ENCODE data around the gene SLIT3. TPM values are rescaled to one million over a fixed set of nuclear protein-coding genes. Genes with fewer than 3 reads are reported as not detected.

SLIT3 gene
- total and polyA plus RNA-seq, 4 donors, result 18.1 to 22.5 (median 19.5) TPM

DNA sequence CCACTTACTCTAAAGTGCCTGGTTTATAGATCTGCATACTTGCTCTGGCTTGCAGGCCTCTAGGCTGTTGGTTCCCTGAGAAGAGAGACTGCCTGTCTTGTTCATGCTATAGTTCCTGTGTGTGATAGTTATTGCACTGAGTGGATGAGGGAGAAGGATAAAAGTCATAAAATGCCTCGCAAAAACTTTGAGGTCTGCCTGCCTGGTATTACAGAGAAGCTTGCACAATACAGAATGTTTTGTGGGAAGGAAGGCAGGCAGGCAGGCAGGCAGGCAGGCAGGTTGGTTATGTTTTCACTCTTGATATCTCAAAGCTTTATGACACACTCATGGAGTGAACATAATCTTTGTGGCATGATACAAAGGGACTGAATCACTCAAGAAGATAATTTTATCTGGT, 287.1 kb downstream of the SLIT3 start:
- no peaks in the 10 kb centered on the region for H3K9me3 ChIP-seq (ENCODE audit: control insufficient read depth, insufficient read depth, low read length)
- H3K27me3 ChIP-seq (ENCODE audit: control insufficient read depth, insufficient read depth, low read length), result peaks cover 13% of the 10 kb centered on the region
- H3K4me3 ChIP-seq (ENCODE audit: low read depth, low read length), result no peak overlapping the region
- 88% methylated on average over 1 of the region's 1 CpG for WGBS (ENCODE audit: insufficient coverage)
- no peaks in the 10 kb centered on the region for H3K36me3 ChIP-seq (ENCODE audit: control insufficient read depth, insufficient read depth, low read length)
- no peak overlapping the region for H3K27ac ChIP-seq (ENCODE audit: low read depth, low read length)
- peaks cover 3% of the 10 kb centered on the region for H3K4me1 ChIP-seq (ENCODE audit: control insufficient read depth, insufficient read depth, low read length)
- no peak for DNase-seq (ENCODE audit: low read depth in 4 of 6, low spot score in 6 of 6)

DNA sequence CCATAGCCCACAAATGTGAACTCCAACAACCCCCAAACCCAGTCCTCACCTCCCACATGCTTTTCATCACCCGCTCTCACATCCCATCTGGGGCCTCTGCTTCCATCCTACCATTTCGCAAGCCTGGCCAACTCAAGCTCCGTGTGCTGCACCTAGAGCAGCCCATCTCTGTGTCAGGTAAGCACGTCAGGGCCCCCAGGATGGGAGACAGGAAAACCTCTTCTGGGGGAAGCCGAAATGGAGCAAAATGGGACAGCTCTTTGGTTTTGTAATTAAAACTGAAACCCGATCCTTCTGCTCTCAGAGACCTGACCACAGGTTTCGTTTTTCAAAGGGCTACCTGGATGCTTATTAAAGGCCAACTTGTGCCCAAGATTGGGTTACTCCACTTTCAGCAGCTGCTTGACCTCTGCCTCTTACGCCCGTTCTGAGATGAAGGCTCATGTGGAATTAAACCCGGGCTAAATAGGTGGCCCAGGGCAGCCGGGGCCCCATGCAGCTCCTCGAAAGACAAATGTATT, 287.7 kb downstream of the SLIT3 start:
- Histone ChIP-seq H3K9me3 (ENCODE audit: control insufficient read depth, insufficient read depth, low read length) (no peaks in the 10 kb centered on the region), H3K27ac (ENCODE audit: low read depth, low read length) (no peak overlapping the region), H3K4me3 (ENCODE audit: low read depth, low read length) (no peak overlapping the region), H3K4me1 (ENCODE audit: control insufficient read depth, insufficient read depth, low read length) (no peaks in the 10 kb centered on the region), H3K36me3 (ENCODE audit: control insufficient read depth, insufficient read depth, low read length) (no peaks in the 10 kb centered on the region), H3K27me3 (ENCODE audit: control insufficient read depth, insufficient read depth, low read length) (peaks cover 13% of the 10 kb centered on the region)
- 83% methylated on average over 12 of the region's 12 CpGs for WGBS (ENCODE audit: insufficient coverage)
- DNase-seq (ENCODE audit: low read depth in 4 of 6, low spot score in 6 of 6), result no peak

GRCh38 chr5:169012450-169012849, 288.5 kb downstream of the SLIT3 start:
- no peaks in the 10 kb centered on the region for H3K4me1 ChIP-seq (ENCODE audit: control insufficient read depth, insufficient read depth, low read length)
- no peaks in the 10 kb centered on the region for H3K9me3 ChIP-seq (ENCODE audit: control insufficient read depth, insufficient read depth, low read length)
- H3K27me3 ChIP-seq (ENCODE audit: control insufficient read depth, insufficient read depth, low read length), result peaks cover 10% of the 10 kb centered on the region
- no peak overlapping the region for H3K4me3 ChIP-seq (ENCODE audit: low read depth, low read length)
- no peak for DNase-seq (ENCODE audit: low read depth in 4 of 6, low spot score in 6 of 6)
- H3K27ac ChIP-seq (ENCODE audit: low read depth, low read length), result no peak overlapping the region
- 100% methylated on average over 1 of the region's 4 CpGs for WGBS (ENCODE audit: insufficient coverage)
- no peaks in the 10 kb centered on the region for H3K36me3 ChIP-seq (ENCODE audit: control insufficient read depth, insufficient read depth, low read length)

- Histone ChIP-seq H3K36me3 (ENCODE audit: control insufficient read depth, insufficient read depth, low read length) (no peaks in the 10 kb centered on the region), H3K27ac (ENCODE audit: low read depth, low read length) (no peak overlapping the region), H3K9me3 (ENCODE audit: control insufficient read depth, insufficient read depth, low read length) (no peaks in the 10 kb centered on the region), H3K4me1 (ENCODE audit: control insufficient read depth, insufficient read depth, low read length) (no peaks in the 10 kb centered on the region), H3K27me3 (ENCODE audit: control insufficient read depth, insufficient read depth, low read length) (peaks cover 10% of the 10 kb centered on the region), H3K4me3 (ENCODE audit: low read depth, low read length) (no peak overlapping the region)
- no peak for DNase-seq (ENCODE audit: low read depth in 4 of 6, low spot score in 6 of 6)
- 14% methylated on average over 1 of the region's 5 CpGs for WGBS (ENCODE audit: insufficient coverage)
Observed at GRCh38 chr5:169011451-169011850, 289.5 kb downstream of the SLIT3 start.

DNA sequence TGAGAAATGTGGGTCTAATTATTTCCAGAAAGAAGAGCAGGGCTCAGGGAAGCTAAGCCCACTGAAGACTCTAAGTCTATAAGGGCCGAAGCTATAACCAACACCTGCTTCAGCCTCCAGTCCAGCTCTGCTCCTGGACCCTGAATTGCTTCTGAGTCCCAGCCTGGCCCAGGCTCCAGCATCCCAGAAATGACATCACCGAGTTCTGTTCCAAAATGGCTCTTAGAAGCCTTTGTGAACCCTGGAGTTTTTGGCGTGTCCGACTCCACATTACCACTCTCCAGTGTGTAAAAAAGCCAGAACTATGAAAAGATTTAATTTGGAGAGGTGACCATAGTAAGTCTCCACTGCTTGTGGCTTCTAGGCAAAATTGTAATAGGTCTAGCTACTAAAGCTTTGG, 289.9 kb downstream of the SLIT3 start:
- Histone ChIP-seq H3K9me3 (ENCODE audit: control insufficient read depth, insufficient read depth, low read length) (no peaks in the 10 kb centered on the region), H3K36me3 (ENCODE audit: control insufficient read depth, insufficient read depth, low read length) (no peaks in the 10 kb centered on the region), H3K4me3 (ENCODE audit: low read depth, low read length) (no peak overlapping the region), H3K27ac (ENCODE audit: low read depth, low read length) (no peak overlapping the region), H3K4me1 (ENCODE audit: control insufficient read depth, insufficient read depth, low read length) (no peaks in the 10 kb centered on the region), H3K27me3 (ENCODE audit: control insufficient read depth, insufficient read depth, low read length) (peaks cover 10% of the 10 kb centered on the region)
- 85% methylated on average over 2 of the region's 4 CpGs for WGBS (ENCODE audit: insufficient coverage)
- DNase-seq (ENCODE audit: low read depth in 4 of 6, low spot score in 6 of 6), result peak in 1 of 6 donors; percentile 32

GRCh38 chr5:169009123-169009522, 291.8 kb downstream of the SLIT3 start:
- Histone ChIP-seq H3K4me3 (ENCODE audit: low read depth, low read length) (no peak overlapping the region), H3K4me1 (ENCODE audit: control insufficient read depth, insufficient read depth, low read length) (peaks cover 3% of the 10 kb centered on the region), H3K27me3 (ENCODE audit: control insufficient read depth, insufficient read depth, low read length) (peaks cover 8% of the 10 kb centered on the region), H3K36me3 (ENCODE audit: control insufficient read depth, insufficient read depth, low read length) (no peaks in the 10 kb centered on the region), H3K27ac (ENCODE audit: low read depth, low read length) (no peak overlapping the region), H3K9me3 (ENCODE audit: control insufficient read depth, insufficient read depth, low read length) (no peaks in the 10 kb centered on the region)
- WGBS (ENCODE audit: insufficient coverage), result 84% methylated on average over 4 of the region's 5 CpGs
- no peak for DNase-seq (ENCODE audit: low read depth in 4 of 6, low spot score in 6 of 6)

DNA sequence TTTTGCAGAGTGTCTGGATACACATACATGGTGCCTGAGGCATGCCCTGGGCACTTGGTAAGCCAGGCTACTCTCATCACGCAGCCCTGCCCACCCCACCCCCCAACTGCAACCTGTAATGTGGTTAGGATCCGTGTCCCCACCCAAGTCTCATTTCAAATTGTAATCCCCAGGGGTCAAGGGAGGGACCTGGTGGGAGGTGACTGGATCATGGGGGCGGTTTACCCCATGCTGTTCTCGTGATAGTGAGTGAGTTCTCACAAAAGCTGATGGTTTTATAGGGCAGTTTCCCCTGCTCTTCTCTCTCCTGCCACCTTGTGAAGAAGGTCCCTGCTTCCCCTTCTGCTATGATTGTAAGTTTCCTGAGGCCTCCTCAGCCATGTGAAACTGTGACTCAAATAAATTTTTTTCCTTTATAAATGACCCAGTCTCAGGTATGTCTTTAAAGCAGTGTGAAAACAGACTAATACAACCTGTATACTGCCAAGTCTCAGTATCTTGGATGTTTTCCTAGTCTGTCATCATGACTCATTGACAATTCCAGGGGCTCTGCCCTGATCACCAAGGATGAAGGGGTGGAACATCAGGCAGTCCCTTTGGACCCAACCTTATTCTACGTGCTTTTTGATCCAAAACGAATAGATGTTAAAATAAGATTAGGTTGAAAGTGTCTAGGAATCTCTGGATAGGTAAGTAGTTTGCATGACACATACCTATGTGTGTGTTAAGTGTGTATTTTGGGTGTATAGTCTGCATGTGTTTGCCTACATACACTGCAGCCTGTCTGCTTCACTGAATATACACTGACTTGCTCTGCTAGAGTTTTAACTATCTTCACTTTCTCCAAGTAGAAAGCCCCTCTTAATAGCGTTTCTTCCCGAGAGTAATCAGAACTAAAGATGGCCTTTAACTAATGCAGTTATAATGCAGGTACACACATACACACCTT, 293.8 kb downstream of the SLIT3 start:
- H3K27me3 ChIP-seq (ENCODE audit: control insufficient read depth, insufficient read depth, low read length), result peaks cover 3% of the 10 kb centered on the region
- no peak overlapping the region for H3K4me3 ChIP-seq (ENCODE audit: low read depth, low read length)
- WGBS (ENCODE audit: insufficient coverage), result 96% methylated on average over 4 of the region's 8 CpGs
- no peak for DNase-seq (ENCODE audit: low read depth in 4 of 6, low spot score in 6 of 6)
- H3K27ac ChIP-seq (ENCODE audit: low read depth, low read length), result no peak overlapping the region
- no peaks in the 10 kb centered on the region for H3K9me3 ChIP-seq (ENCODE audit: control insufficient read depth, insufficient read depth, low read length)
- H3K36me3 ChIP-seq (ENCODE audit: control insufficient read depth, insufficient read depth, low read length), result no peaks in the 10 kb centered on the region
- H3K4me1 ChIP-seq (ENCODE audit: control insufficient read depth, insufficient read depth, low read length), result peaks cover 12% of the 10 kb centered on the region

DNA sequence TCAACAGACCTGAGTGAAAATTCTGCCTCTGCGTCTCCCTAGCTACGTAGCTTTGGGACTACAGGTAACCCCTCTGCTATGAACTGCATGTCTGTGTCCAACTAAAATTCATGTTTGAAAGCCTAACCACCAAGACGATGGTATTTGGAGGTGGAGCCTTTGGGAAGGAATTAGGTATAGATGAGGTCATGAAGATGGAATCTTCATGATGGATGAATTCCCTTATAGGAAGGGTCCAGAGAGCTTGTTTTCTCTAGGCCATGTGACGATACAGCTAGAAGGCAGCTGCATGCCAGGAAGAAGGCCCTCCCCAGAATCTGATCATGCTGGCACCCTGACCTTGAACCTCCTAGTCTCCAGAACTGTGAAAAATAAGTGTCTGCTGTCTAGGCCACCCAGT, 296.4 kb downstream of the SLIT3 start:
- Histone ChIP-seq H3K4me3 (ENCODE audit: low read depth, low read length) (no peak overlapping the region), H3K27ac (ENCODE audit: low read depth, low read length) (peak overlapping the region; percentile 25), H3K4me1 (ENCODE audit: control insufficient read depth, insufficient read depth, low read length) (peaks cover 12% of the 10 kb centered on the region), H3K27me3 (ENCODE audit: control insufficient read depth, insufficient read depth, low read length) (peaks cover 6% of the 10 kb centered on the region), H3K36me3 (ENCODE audit: control insufficient read depth, insufficient read depth, low read length) (no peaks in the 10 kb centered on the region), H3K9me3 (ENCODE audit: control insufficient read depth, insufficient read depth, low read length) (no peaks in the 10 kb centered on the region)
- WGBS (ENCODE audit: insufficient coverage), result 76% methylated on average over 4 of the region's 4 CpGs
- no peak for DNase-seq (ENCODE audit: low read depth in 4 of 6, low spot score in 6 of 6)

DNA sequence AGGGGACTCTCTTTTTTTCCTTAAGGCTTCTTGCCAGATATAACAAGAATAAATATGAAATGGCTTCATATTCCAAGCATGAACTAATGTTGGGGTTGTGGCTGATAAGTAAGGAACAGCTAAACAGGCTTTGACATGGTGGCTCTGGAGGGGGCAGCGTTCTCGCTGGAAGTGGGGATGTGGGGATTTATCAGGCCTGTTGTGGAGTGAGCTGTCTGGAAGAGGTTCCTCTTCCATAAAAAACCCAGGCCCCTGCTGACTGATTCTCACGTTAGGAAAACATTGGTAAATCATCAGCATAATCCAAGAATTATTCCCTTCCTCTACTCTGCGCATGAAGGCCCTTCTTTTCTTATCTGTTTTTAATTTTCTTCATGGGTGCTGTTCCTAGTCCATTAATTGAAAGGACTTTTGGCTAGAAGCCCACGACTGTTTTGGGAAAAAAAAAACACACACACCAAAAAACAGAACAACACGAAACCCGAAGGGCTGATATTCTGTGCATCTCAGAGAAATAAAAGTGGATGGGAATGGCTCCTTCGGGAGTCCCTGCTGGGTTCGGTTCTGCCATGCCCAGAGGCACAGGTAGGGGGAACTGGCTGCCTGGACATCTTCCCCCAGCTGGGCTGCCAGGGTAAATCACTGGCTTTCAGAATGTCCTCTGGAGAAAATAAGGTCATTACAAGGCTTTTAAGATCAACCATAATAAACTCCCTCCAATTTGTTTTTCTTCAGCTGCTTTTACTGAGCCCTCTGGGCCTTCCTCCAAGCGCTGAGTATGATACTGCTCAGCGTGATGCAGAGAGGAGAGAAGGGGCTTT, 297.0 kb downstream of the SLIT3 start:
- Histone ChIP-seq H3K4me3 (ENCODE audit: low read depth, low read length) (no peak overlapping the region), H3K9me3 (ENCODE audit: control insufficient read depth, insufficient read depth, low read length) (no peaks in the 10 kb centered on the region), H3K4me1 (ENCODE audit: control insufficient read depth, insufficient read depth, low read length) (peaks cover 12% of the 10 kb centered on the region), H3K27me3 (ENCODE audit: control insufficient read depth, insufficient read depth, low read length) (peaks cover 6% of the 10 kb centered on the region), H3K36me3 (ENCODE audit: control insufficient read depth, insufficient read depth, low read length) (no peaks in the 10 kb centered on the region), H3K27ac (ENCODE audit: low read depth, low read length) (peak overlapping the region; percentile 25)
- 16% methylated on average over 3 of the region's 11 CpGs for WGBS (ENCODE audit: insufficient coverage)
- peak in 2 of 6 donors; percentile 58 to 73 for DNase-seq (ENCODE audit: low read depth in 4 of 6, low spot score in 6 of 6)
